Renal cortex interstitium (tissue), 15 donors: ENCODE measurements around the gene RAB6A. TPM values are rescaled to one million over a fixed set of nuclear protein-coding genes. Genes with fewer than 3 reads are reported as not detected.
"Not testable (repeated sequence)": the region's sequence is repeated elsewhere in the genome, so short reads cannot be mapped to it uniquely, and the experiment has no call there.

Experiments
- DNase-seq, 11 donors: peaks; one replicate each; pipeline ENCODE4 v3.0.0-alpha.2; 2013; ENCODE audit warnings: low read depth in 9 of 11, low spot score in 4 of 11; ENCODE audit errors: extremely low read depth in 1 of 11
- long read RNA-seq, 16 experiments: transcript quantifications; one replicate each; lab custom pipeline, GENCODE V29; 2026
- polyA plus RNA-seq, 3 donors: library from polyadenylated mRNA; unstranded; fragments of 120-200 nt; gene quantifications; one replicate each; pipeline ENCODE4 v1.2.1, GENCODE V29; 2013; ENCODE audit not compliant: insufficient read length in 3 of 3

Gene RAB6A
- polyA plus RNA-seq, result 100 to 1,000 TPM; 113 to 127 (median 117) TPM
- long read RNA-seq, donor 1, transcript RAB6A-202 (8 exons, 3,085 nt), result minor isoform, 6 of 33 reads
- long read RNA-seq, donor 1, transcript RAB6A-201 (8 exons, 3,389 nt), result major isoform, 21 of 33 reads
- long read RNA-seq, donor 1, partial matches to known transcripts, result 5 of 33 reads
- long read RNA-seq, donor 1, other reads (novel, unspliced or antisense), result 0 of 33 reads
- long read RNA-seq, donor 2, transcript RAB6A-201 (8 exons, 3,389 nt), result major isoform, 16 of 26 reads
- long read RNA-seq, donor 2, partial matches to known transcripts, result 5 of 26 reads
- long read RNA-seq, donor 2, other reads (novel, unspliced or antisense), result 0 of 26 reads
- long read RNA-seq, donor 3, transcript RAB6A-202 (8 exons, 3,085 nt), result minor isoform, 13 of 58 reads
- long read RNA-seq, donor 3, transcript RAB6A-201 (8 exons, 3,389 nt), result major isoform, 26 of 58 reads
- long read RNA-seq, donor 3, partial matches to known transcripts, result 18 of 58 reads
- long read RNA-seq, donor 3, other reads (novel, unspliced or antisense), result 0 of 58 reads
- long read RNA-seq, donor 4, transcript RAB6A-202 (8 exons, 3,085 nt), result minor isoform, 6 of 75 reads
- long read RNA-seq, donor 4, transcript RAB6A-201 (8 exons, 3,389 nt), result major isoform, 12 of 75 reads
- long read RNA-seq, donor 4, partial matches to known transcripts, result 22 of 75 reads
- long read RNA-seq, donor 4, other reads (novel, unspliced or antisense), result 33 of 75 reads
- long read RNA-seq, donor 5, result 0 reads
- long read RNA-seq, donor 6, transcript RAB6A-202 (8 exons, 3,085 nt), result minor isoform, 6 of 45 reads
- long read RNA-seq, donor 6, transcript RAB6A-201 (8 exons, 3,389 nt), result major isoform, 17 of 45 reads
- long read RNA-seq, donor 6, partial matches to known transcripts, result 21 of 45 reads
- long read RNA-seq, donor 6, other reads (novel, unspliced or antisense), result 0 of 45 reads
- long read RNA-seq, donor 7, transcript RAB6A-201 (8 exons, 3,389 nt), result major isoform, 23 of 35 reads
- long read RNA-seq, donor 7, transcript RAB6A-202 (8 exons, 3,085 nt), result minor isoform, 5 of 35 reads
- long read RNA-seq, donor 7, partial matches to known transcripts, result 7 of 35 reads
- long read RNA-seq, donor 7, other reads (novel, unspliced or antisense), result 0 of 35 reads
- long read RNA-seq, donor 8, transcript RAB6A-202 (8 exons, 3,085 nt), result minor isoform, 8 of 33 reads
- long read RNA-seq, donor 8, transcript RAB6A-201 (8 exons, 3,389 nt), result major isoform, 18 of 33 reads
- long read RNA-seq, donor 8, partial matches to known transcripts, result 6 of 33 reads
- long read RNA-seq, donor 8, other reads (novel, unspliced or antisense), result 0 of 33 reads
- long read RNA-seq, donor 9, transcript RAB6A-201 (8 exons, 3,389 nt), result major isoform, 23 of 39 reads
- long read RNA-seq, donor 9, partial matches to known transcripts, result 13 of 39 reads
- long read RNA-seq, donor 9, other reads (novel, unspliced or antisense), result 0 of 39 reads
- long read RNA-seq, donor 10, transcript RAB6A-201 (8 exons, 3,389 nt), result major isoform, 13 of 22 reads
- long read RNA-seq, donor 10, transcript RAB6A-202 (8 exons, 3,085 nt), result minor isoform, 8 of 22 reads
- long read RNA-seq, donor 10, partial matches to known transcripts, result 0 of 22 reads
- long read RNA-seq, donor 10, other reads (novel, unspliced or antisense), result 0 of 22 reads
- long read RNA-seq, donor 11, transcript RAB6A-201 (8 exons, 3,389 nt), result major isoform, 11 of 22 reads
- long read RNA-seq, donor 11, partial matches to known transcripts, result 6 of 22 reads
- long read RNA-seq, donor 11, other reads (novel, unspliced or antisense), result 0 of 22 reads
- long read RNA-seq, donor 12, transcript RAB6A-201 (8 exons, 3,389 nt), result major isoform, 7 of 12 reads
- long read RNA-seq, donor 12, transcript RAB6A-202 (8 exons, 3,085 nt), result minor isoform, 5 of 12 reads
- long read RNA-seq, donor 12, partial matches to known transcripts, result 0 of 12 reads
- long read RNA-seq, donor 12, other reads (novel, unspliced or antisense), result 0 of 12 reads
- long read RNA-seq, donor 13, result 0 reads
- long read RNA-seq, donor 14, transcript RAB6A-201 (8 exons, 3,389 nt), result major isoform, 15 of 25 reads
- long read RNA-seq, donor 14, transcript RAB6A-202 (8 exons, 3,085 nt), result minor isoform, 8 of 25 reads
- long read RNA-seq, donor 14, partial matches to known transcripts, result 0 of 25 reads
- long read RNA-seq, donor 14, other reads (novel, unspliced or antisense), result 0 of 25 reads
- long read RNA-seq, donor 15, partial matches to known transcripts, result 0 of 8 reads
- long read RNA-seq, donor 15, other reads (novel, unspliced or antisense), result 0 of 8 reads
- long read RNA-seq, donor 16, transcript RAB6A-202 (8 exons, 3,085 nt), result minor isoform, 9 of 275 reads
- long read RNA-seq, donor 16, transcript RAB6A-201 (8 exons, 3,389 nt), result major isoform, 27 of 275 reads
- long read RNA-seq, donor 16, partial matches to known transcripts, result 121 of 275 reads
- long read RNA-seq, donor 16, other reads (novel, unspliced or antisense), result 115 of 275 reads

- peak; percentile 97 to 100 (median 100) for DNase-seq
Observed at GRCh38 chr11:73760679-73761402, at the start of gene RAB6A. Gene RAB6A, minus strand, starts transcription at chr11:73761074. Its CDS starts 439 bp downstream, at chr11:73760635.

- DNase-seq, result no peak
Observed at GRCh38 chr11:73810637-73811036, 49.8 kb upstream of the RAB6A start.

DNA sequence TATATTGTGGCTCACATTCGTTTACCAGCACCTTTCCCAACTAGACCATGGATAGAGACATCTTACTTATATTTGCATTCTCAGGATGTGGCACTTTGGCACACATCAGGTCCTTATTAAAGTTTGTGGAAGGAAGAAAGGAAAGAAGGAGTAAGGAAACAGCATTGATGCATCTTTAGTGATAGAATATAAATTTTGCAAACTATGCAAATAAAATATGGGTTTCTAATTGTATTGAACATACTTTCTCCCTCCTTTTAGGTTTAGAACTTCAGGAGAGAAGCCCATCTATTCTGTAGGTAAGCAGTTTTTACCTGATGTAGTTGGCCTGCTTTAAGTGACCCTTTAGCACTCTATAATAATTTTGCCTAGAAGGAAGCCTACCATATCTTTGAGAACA lies 47.2 kb upstream of the RAB6A start:
- no peak for DNase-seq

GRCh38 chr11:73804712-73805111 lies 43.8 kb upstream of the RAB6A start:
- DNase-seq, result no peak

- no peak for DNase-seq
Observed at GRCh38 chr11:73801136-73801535, 40.3 kb upstream of the RAB6A start.

DNA sequence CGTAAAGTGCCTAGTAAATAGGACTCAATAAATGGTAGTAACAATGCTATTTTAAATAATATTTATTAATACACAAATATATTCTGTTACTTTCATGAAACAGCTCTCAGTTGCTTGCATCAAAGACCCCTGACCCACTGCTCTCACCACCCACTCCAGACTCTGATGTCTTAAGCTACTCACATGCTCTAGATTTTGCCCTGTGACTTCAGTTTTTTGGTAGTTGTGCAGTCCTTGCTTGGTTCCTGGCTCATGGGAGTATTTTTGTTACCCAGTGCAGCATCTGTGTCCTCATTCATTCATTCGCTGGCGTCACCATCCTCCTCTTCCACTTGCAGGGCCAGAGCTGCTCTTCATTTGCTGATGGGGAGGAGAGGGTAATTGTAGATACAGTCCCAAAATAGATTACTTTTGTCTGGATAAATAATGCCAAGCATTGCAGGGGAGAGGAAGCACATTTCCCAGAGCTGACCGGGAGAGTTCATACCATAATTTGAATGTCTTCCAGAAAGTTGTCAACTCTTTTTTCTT lies 39.5 kb upstream of the RAB6A start:
- DNase-seq, result no peak

- no peak for DNase-seq
Observed at GRCh38 chr11:73797457-73797856, 36.6 kb upstream of the RAB6A start.

- DNase-seq, result no peak
Observed at GRCh38 chr11:73795925-73796632, 35.2 kb upstream of the RAB6A start.

- no peak for DNase-seq
Observed at GRCh38 chr11:73792584-73792983, 31.7 kb upstream of the RAB6A start.

DNA sequence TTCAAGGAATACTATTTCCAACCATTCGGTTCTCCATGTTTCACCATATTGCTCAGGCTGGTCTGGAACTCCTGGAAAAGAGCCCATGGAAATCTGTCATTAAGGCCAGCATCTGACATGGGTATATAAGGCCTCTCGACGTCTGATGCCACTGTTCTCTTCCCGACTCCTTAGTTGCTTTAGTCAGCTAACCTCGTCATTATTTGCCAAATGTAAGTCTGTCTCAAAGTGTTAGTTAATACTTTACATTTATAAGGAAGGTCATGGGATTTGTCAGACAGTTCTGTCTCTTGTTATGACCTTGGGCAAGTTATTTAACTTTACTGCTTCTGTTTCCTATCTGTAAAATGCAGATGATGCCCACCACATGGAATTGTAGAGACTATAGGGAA lies 28.4 kb upstream of the RAB6A start:
- no peak for DNase-seq

GRCh38 chr11:73787643-73788558 lies 27.0 kb upstream of the RAB6A start, which contains the start of gene MRPL48:
Gene MRPL48, plus strand, starts transcription at chr11:73787874. Its CDS starts 98 bp downstream, at chr11:73787972.
- peak; percentile 65 to 93 (median 83) for DNase-seq

GRCh38 chr11:73787051-73787642 lies 26.3 kb upstream of the RAB6A start:
- no peak for DNase-seq

- not testable (repeated sequence) for DNase-seq
Observed at GRCh38 chr11:73785467-73785866, 24.6 kb upstream of the RAB6A start.

GRCh38 chr11:73784734-73785133 lies 23.9 kb upstream of the RAB6A start:
- DNase-seq, result no peak
